Astrocyte (in vitro differentiated cells and primary cell): Measurements from ENCODE around the gene NTRK3. TPM values are rescaled to one million over a fixed set of nuclear protein-coding genes. Genes with fewer than 3 reads are reported as not detected.
A peak's percentile ranks its signal among the peaks of the same experiment; 100 is the strongest.

Source experiments
- DNase-seq: peaks from one replicate; pipeline ENCODE4 v3.0.0-alpha.2; 2010; ENCODE audit warnings: low read depth
- FAIRE-seq: peaks from 2 replicates; lab custom pipeline; 2011; peaks lifted over from hg19 to GRCh38; lab: Jason Lieb, UNC
- H2AFZ ChIP-seq: 2 replicates; pipeline ENCODE4 v1.6.0; 2012; ENCODE audit warnings: low read depth, low read length, inconsistent platforms
- H3K27ac ChIP-seq: 2 replicates; pipeline ENCODE4 v1.5.1; 2011; ENCODE audit warnings: low read depth, low read length, inconsistent platforms
- H3K27me3 ChIP-seq: 2 replicates; pipeline ENCODE4 v1.6.0; 2011; ENCODE audit warnings: low read length, inconsistent platforms; ENCODE audit not compliant: insufficient read depth
- H3K36me3 ChIP-seq: 2 replicates; pipeline ENCODE4 v1.5.1; 2011; ENCODE audit warnings: low read length, inconsistent platforms; ENCODE audit not compliant: insufficient read depth
- H3K4me1 ChIP-seq: 2 replicates; pipeline ENCODE4 v1.5.1; 2011; ENCODE audit warnings: low read length, inconsistent platforms; ENCODE audit not compliant: insufficient read depth
- H3K4me2 ChIP-seq: 2 replicates; pipeline ENCODE4 v1.6.0; 2012; ENCODE audit warnings: low read length, inconsistent platforms
- H3K4me3 ChIP-seq: 2 replicates; pipeline ENCODE4 v1.5.1; 2011; ENCODE audit warnings: low read depth, mild to moderate bottlenecking, low read length, inconsistent platforms; ENCODE audit not compliant: insufficient read depth
- H3K79me2 ChIP-seq: 2 replicates; pipeline ENCODE4 v1.6.0; 2012; ENCODE audit warnings: mild to moderate bottlenecking, low read length, inconsistent platforms; ENCODE audit not compliant: insufficient read depth
- H3K9ac ChIP-seq: 2 replicates; pipeline ENCODE4 v1.6.0; 2012; ENCODE audit warnings: mild to moderate bottlenecking, low read length, inconsistent platforms
- H3K9me3 ChIP-seq: 2 replicates; pipeline ENCODE4 v1.5.1; 2012; ENCODE audit warnings: low read depth, mild to moderate bottlenecking, low read length, inconsistent platforms; ENCODE audit not compliant: insufficient read depth
- H4K20me1 ChIP-seq: 2 replicates; pipeline ENCODE4 v1.6.0; 2012; ENCODE audit warnings: low read length, inconsistent platforms; ENCODE audit not compliant: insufficient read depth
- H3K27ac Mint-ChIP-seq: one replicate; pipeline ENCODE4 v1.8.0; 2021; ENCODE audit warnings: mild to moderate bottlenecking, mixed read lengths; ENCODE audit not compliant: unreplicated experiment
- H3K27me3 Mint-ChIP-seq: one replicate; pipeline ENCODE4 v1.8.0; 2021; ENCODE audit warnings: low read depth, mixed read lengths; ENCODE audit not compliant: unreplicated experiment
- H3K36me3 Mint-ChIP-seq: one replicate; pipeline ENCODE4 v1.8.0; 2021; ENCODE audit warnings: low read depth, mixed read lengths; ENCODE audit not compliant: unreplicated experiment
- H3K4me1 Mint-ChIP-seq: one replicate; pipeline ENCODE4 v1.8.0; 2021; ENCODE audit warnings: low read depth, mixed read lengths; ENCODE audit not compliant: unreplicated experiment
- H3K4me3 Mint-ChIP-seq: one replicate; pipeline ENCODE4 v1.8.0; 2021; ENCODE audit warnings: mild to moderate bottlenecking, moderate library complexity, mixed read lengths; ENCODE audit not compliant: unreplicated experiment
- H3K9me3 Mint-ChIP-seq: one replicate; pipeline ENCODE4 v1.8.0; 2021; ENCODE audit warnings: mild to moderate bottlenecking, mixed read lengths; ENCODE audit not compliant: unreplicated experiment
- CTCF ChIP-seq: IDR thresholded peaks from 2 replicates; pipeline ENCODE4 v1.5.1; 2011; ENCODE audit warnings: low read depth, mild to moderate bottlenecking, inconsistent platforms, low read length, moderate library complexity; ENCODE audit not compliant: insufficient read depth
- EZH2 ChIP-seq: IDR thresholded peaks from 2 replicates; pipeline ENCODE4 v1.6.1; 2012; ENCODE audit warnings: mild to moderate bottlenecking, low read length, inconsistent platforms; ENCODE audit not compliant: insufficient read depth
- total RNA-seq: library from RNA; stranded (reverse); gene quantifications from 2 replicates; pipeline ENCODE4 v1.2.1, GENCODE V29; 2021

The NTRK3 gene
- total RNA-seq, 1 donor from 2014 or later, result 12.9 TPM

GRCh38 chr15:87851497-87851896 is 405.0 kb downstream of the NTRK3 start:
- no peaks in the 10 kb centered on the region for H3K27me3 ChIP-seq
- no peak for FAIRE-seq
- Mint-ChIP-seq H3K36me3 (no peaks in the 10 kb centered on the region), H3K9me3 (no peaks in the 10 kb centered on the region), H3K27me3 (peaks cover 13% of the 10 kb centered on the region), H3K27ac (no peak overlapping the region), H3K4me3 (no peak overlapping the region), H3K4me1 (no peaks in the 10 kb centered on the region)
- peaks cover 4% of the 10 kb centered on the region for H3K4me1 ChIP-seq
- no peak overlapping the region for H3K27ac ChIP-seq
- no peak overlapping the region for H3K4me2 ChIP-seq
- DNase-seq, result no peak
- H3K9ac ChIP-seq, result no peak overlapping the region
- no peaks in the 10 kb centered on the region for H4K20me1 ChIP-seq
- TF ChIP-seq EZH2, result no peak
- TF ChIP-seq CTCF, result no peak
- H3K79me2 ChIP-seq, result no peaks in the 10 kb centered on the region
- no peaks in the 10 kb centered on the region for H3K9me3 ChIP-seq
- H3K4me3 ChIP-seq, result no peak overlapping the region
- no peak overlapping the region for H2AFZ ChIP-seq
- no peaks in the 10 kb centered on the region for H3K36me3 ChIP-seq

- no peaks in the 10 kb centered on the region for H3K9me3 ChIP-seq
- no peak overlapping the region for H3K4me3 ChIP-seq
- no peak overlapping the region for H3K4me2 ChIP-seq
- H4K20me1 ChIP-seq, result no peaks in the 10 kb centered on the region
- no peak overlapping the region for H2AFZ ChIP-seq
- Mint-ChIP-seq H3K36me3 (no peaks in the 10 kb centered on the region), H3K9me3 (no peaks in the 10 kb centered on the region), H3K27me3 (peaks cover 7% of the 10 kb centered on the region), H3K4me1 (no peaks in the 10 kb centered on the region), H3K4me3 (no peak overlapping the region), H3K27ac (no peak overlapping the region)
- H3K9ac ChIP-seq, result no peak overlapping the region
- peak; percentile 83 for DNase-seq
- H3K27ac ChIP-seq, result no peak overlapping the region
- H3K36me3 ChIP-seq, result no peaks in the 10 kb centered on the region
- FAIRE-seq, result no peak
- H3K79me2 ChIP-seq, result no peaks in the 10 kb centered on the region
- peaks cover 4% of the 10 kb centered on the region for H3K4me1 ChIP-seq
- TF ChIP-seq CTCF (no peak), EZH2 (no peak)
- no peaks in the 10 kb centered on the region for H3K27me3 ChIP-seq
These were observed 405.6 kb downstream of the NTRK3 start for GRCh38 chr15:87850916-87851315.

GRCh38 chr15:87849181-87849580 is 407.4 kb downstream of the NTRK3 start:
- H3K4me3 Mint-ChIP-seq, result no peak overlapping the region
- Histone ChIP-seq H3K36me3 (no peaks in the 10 kb centered on the region), H3K4me3 (no peak overlapping the region), H4K20me1 (no peaks in the 10 kb centered on the region), H3K27me3 (no peaks in the 10 kb centered on the region), H3K79me2 (no peaks in the 10 kb centered on the region), H3K27ac (no peak overlapping the region), H3K9ac (no peak overlapping the region), H3K9me3 (no peaks in the 10 kb centered on the region), H2AFZ (no peak overlapping the region), H3K4me1 (peaks cover 4% of the 10 kb centered on the region), H3K4me2 (no peak overlapping the region)
- no peaks in the 10 kb centered on the region for H3K36me3 Mint-ChIP-seq
- FAIRE-seq (no peak), DNase-seq (peak; percentile 57)
- no peaks in the 10 kb centered on the region for H3K4me1 Mint-ChIP-seq
- no peak overlapping the region for H3K27ac Mint-ChIP-seq
- no peak for TF ChIP-seq CTCF
- TF ChIP-seq EZH2, result no peak
- peaks cover 5% of the 10 kb centered on the region for H3K27me3 Mint-ChIP-seq
- H3K9me3 Mint-ChIP-seq, result no peaks in the 10 kb centered on the region
